GM18858 (cell line): ENCODE results near the gene LRRN4.
"Not testable (repeated sequence)": the region's sequence is repeated elsewhere in the genome, so short reads cannot be mapped to it uniquely, and the experiment has no call there.

ENCODE experiments used
- ATAC-seq: cut with Tn5 transposase; IDR thresholded peaks from one replicate; pipeline ENCODE4 v1.9.1; 2021; ENCODE audit not compliant: unreplicated experiment

The LRRN4 gene

GRCh38 chr20:6060213-6060612 lies 6.4 kb upstream of the LRRN4 start:
- no peak for ATAC-seq

GRCh38 chr20:6058684-6059295 lies 4.9 kb upstream of the LRRN4 start:
- no peak for ATAC-seq

GRCh38 chr20:6057691-6058090 lies 3.8 kb upstream of the LRRN4 start:
- ATAC-seq = no peak

- ATAC-seq = no peak
Measured at GRCh38 chr20:6057139-6057538, 3.3 kb upstream of the LRRN4 start.

GRCh38 chr20:6055981-6056569 lies 2.2 kb upstream of the LRRN4 start:
- no peak for ATAC-seq

- no peak for ATAC-seq
Measured at GRCh38 chr20:6055161-6055783, 1.4 kb upstream of the LRRN4 start.

GRCh38 chr20:6054689-6055051 lies 810 bp upstream of the LRRN4 start:
- not testable (repeated sequence) for ATAC-seq

GRCh38 chr20:6053064-6053775 lies 640 bp downstream of the LRRN4 start:
- ATAC-seq = no peak

GRCh38 chr20:6051505-6051904 lies 2.4 kb downstream of the LRRN4 start:
- no peak for ATAC-seq

GRCh38 chr20:6048391-6048790 lies 5.5 kb downstream of the LRRN4 start:
- ATAC-seq = no peak

- no peak for ATAC-seq
Measured at GRCh38 chr20:6046432-6046831, 7.4 kb downstream of the LRRN4 start.

- no peak for ATAC-seq
Measured at GRCh38 chr20:6045566-6045965, 8.3 kb downstream of the LRRN4 start.

GRCh38 chr20:6044115-6044514 lies 9.7 kb downstream of the LRRN4 start:
- ATAC-seq = no peak

GRCh38 chr20:6041808-6042265 lies 12.0 kb downstream of the LRRN4 start:
- no peak for ATAC-seq

GRCh38 chr20:6040958-6041807 lies 12.7 kb downstream of the LRRN4 start:
- no peak for ATAC-seq

GRCh38 chr20:6040540-6040939 lies 13.3 kb downstream of the LRRN4 start:
- no peak for ATAC-seq

GRCh38 chr20:6039766-6040165 lies 14.1 kb downstream of the LRRN4 start:
- ATAC-seq = no peak

GRCh38 chr20:6038256-6038655 lies 15.6 kb downstream of the LRRN4 start:
- no peak for ATAC-seq

- ATAC-seq = no peak
Measured at GRCh38 chr20:6037082-6037481, 16.8 kb downstream of the LRRN4 start.

GRCh38 chr20:6036213-6036612 lies 17.6 kb downstream of the LRRN4 start:
- ATAC-seq = no peak
